IMR-90 (cell line): ENCODE measurements around the gene ACSL6. TPM values are rescaled to one million over a fixed set of nuclear protein-coding genes. Genes with fewer than 3 reads are reported as not detected.

Experiments used
- ATAC-seq: fragments of 200-7000 bp; cut with Tn5 transposase; 2 replicates; pipeline ENCODE4 v1.9.1; 2020; ENCODE audit warnings: low read depth, mild to moderate bottlenecking, moderate library complexity
- BruUV-seq: library from RNA; stranded (reverse); fragments of 400-500 nt; replicated peaks from 2 replicates; lab custom pipeline; 2021; lab: Mats Ljungman, UMichigan
- CTCF ChIA-PET: fragments of 300-600 bp; formaldehyde crosslinking; extraction: SDS; loops from one replicate; lab custom pipeline; 2021; ENCODE audit warnings: antibody characterized with exemption; lab: Yijun Ruan, JAX
- POLR2A ChIA-PET: fragments of 300-600 bp; sonication (Branson Sonifier 250); formaldehyde crosslinking; loops from one replicate; lab custom pipeline; 2022; ENCODE audit warnings: antibody characterized with exemption; ENCODE audit not compliant: unreplicated experiment; lab: Charles Lee
- DNase-seq: peaks from one replicate; pipeline ENCODE4 v3.0.0; 2013
- H2AFZ ChIP-seq: replicated peaks from 2 replicates; pipeline ENCODE3; 2013; ENCODE audit warnings: low read length, mild to moderate bottlenecking; ENCODE audit not compliant: poor library complexity
- H2AK5ac ChIP-seq: 2 replicates; pipeline ENCODE4 v1.6.1; 2013; ENCODE audit warnings: low read depth, low read length, inconsistent platforms
- H2AK9ac ChIP-seq: replicated peaks from 2 replicates; pipeline ENCODE3; 2013; ENCODE audit warnings: mild to moderate bottlenecking, low read depth, low read length, moderate library complexity; ENCODE audit not compliant: poor library complexity
- H2BK120ac ChIP-seq: 2 replicates; pipeline ENCODE4 v1.6.1; 2013; ENCODE audit warnings: low read depth, low read length, inconsistent platforms
- H2BK15ac ChIP-seq: 3 replicates; pipeline ENCODE4 v1.6.1; 2013; ENCODE audit warnings: low read depth, low read length, inconsistent platforms
- H2BK20ac ChIP-seq: 2 replicates; pipeline ENCODE4 v1.6.1; 2013; ENCODE audit warnings: low read depth, mild to moderate bottlenecking, inconsistent platforms, low read length, moderate library complexity
- H2BK5ac ChIP-seq: 2 replicates; pipeline ENCODE4 v1.6.1; 2013; ENCODE audit warnings: mild to moderate bottlenecking, low read depth, low read length, inconsistent platforms; ENCODE audit not compliant: poor library complexity, severe bottlenecking
- H3K14ac ChIP-seq: replicated peaks from 2 replicates; pipeline ENCODE4 v1.6.1; 2013; ENCODE audit warnings: low read depth, low read length, inconsistent platforms
- H3K18ac ChIP-seq: 2 replicates; pipeline ENCODE4 v1.6.1; 2013; ENCODE audit warnings: low read depth, low read length, control low read depth
- H3K23ac ChIP-seq: 2 replicates; pipeline ENCODE4 v1.6.1; 2013; ENCODE audit warnings: low read depth, low read length, inconsistent platforms
- H3K27ac ChIP-seq: 2 replicates; pipeline ENCODE4 v1.5.1; 2013; ENCODE audit warnings: mild to moderate bottlenecking, control low read depth, low read length; ENCODE audit not compliant: insufficient read depth
- H3K27me3 ChIP-seq: 2 replicates; pipeline ENCODE4 v1.6.1; 2013; ENCODE audit warnings: low read length; ENCODE audit not compliant: control insufficient read depth, insufficient read depth
- H3K36me3 ChIP-seq: 2 replicates; pipeline ENCODE4 v1.6.1; 2013; ENCODE audit warnings: low read length, mixed read lengths; ENCODE audit not compliant: control insufficient read depth, insufficient read depth
- H3K4ac ChIP-seq: 2 replicates; pipeline ENCODE4 v1.6.1; 2013; ENCODE audit warnings: low read depth, low read length, inconsistent platforms
- H3K4me1 ChIP-seq: 2 replicates; pipeline ENCODE4 v1.6.1; 2013; ENCODE audit warnings: low read length, mixed read lengths; ENCODE audit not compliant: control insufficient read depth, insufficient read depth
- H3K4me2 ChIP-seq: 2 replicates; pipeline ENCODE4 v1.6.1; 2013; ENCODE audit warnings: low read depth, mild to moderate bottlenecking, control low read depth, low read length, moderate library complexity
- H3K4me3 ChIP-seq: 2 replicates; pipeline ENCODE4 v1.5.1; 2013; ENCODE audit warnings: low read depth, mild to moderate bottlenecking, control low read depth, low read length, moderate library complexity; ENCODE audit not compliant: insufficient read depth
- H3K56ac ChIP-seq: 2 replicates; pipeline ENCODE4 v1.6.1; 2013; ENCODE audit warnings: low read length, inconsistent platforms; ENCODE audit not compliant: insufficient read depth; ENCODE audit errors: extremely low read depth
- H3K79me1 ChIP-seq, 2 experiments: 2 replicates each; pipeline ENCODE4 v1.6.1; 2013; ENCODE audit warnings: low read length in 2 of 2, inconsistent platforms in 1 of 2, low read depth in 1 of 2
- H3K9ac ChIP-seq: 2 replicates; pipeline ENCODE4 v1.6.1; 2013; ENCODE audit warnings: low read depth, low read length, control low read depth
- H3K9me1 ChIP-seq: 2 replicates; pipeline ENCODE4 v1.6.1; 2013; ENCODE audit warnings: low read length, inconsistent platforms; ENCODE audit not compliant: insufficient read depth
- H3K9me3 ChIP-seq: 2 replicates; pipeline ENCODE4 v1.6.1; 2013; ENCODE audit warnings: low read length; ENCODE audit not compliant: control insufficient read depth, insufficient read depth
- H4K20me1 ChIP-seq: 2 replicates; pipeline ENCODE4 v1.6.1; 2013; ENCODE audit warnings: low read length, inconsistent platforms; ENCODE audit not compliant: insufficient read depth
- H4K5ac ChIP-seq: 2 replicates; pipeline ENCODE4 v1.6.1; 2013; ENCODE audit warnings: mild to moderate bottlenecking, low read depth, low read length, control low read depth
- H4K8ac ChIP-seq, 2 experiments: 2 replicates each; pipeline ENCODE4 v1.6.1; 2013; ENCODE audit warnings: low read depth in 2 of 2, low read length in 2 of 2, control low read depth in 1 of 2, inconsistent platforms in 1 of 2
- H4K91ac ChIP-seq: 2 replicates; pipeline ENCODE4 v1.6.1; 2013; ENCODE audit warnings: low read depth, low read length, inconsistent platforms; ENCODE audit not compliant: insufficient read depth
- BHLHE40 ChIP-seq: fragments of 150-350 bp; IDR thresholded peaks from 2 replicates; pipeline ENCODE4 v1.6.1; 2016; ENCODE audit warnings: mild to moderate bottlenecking, low read depth, low read length
- CEBPB ChIP-seq: IDR thresholded peaks from 2 replicates; pipeline ENCODE4 v1.6.1; 2012; ENCODE audit warnings: low read depth, low read length, improper control_type of control experiment
- CHD1 ChIP-seq: IDR thresholded peaks from 2 replicates; pipeline ENCODE4 v1.6.1; 2012; ENCODE audit warnings: low read depth, low read length, improper control_type of control experiment
- ELK1 ChIP-seq: fragments of 150-350 bp; IDR thresholded peaks from 2 replicates; pipeline ENCODE4 v1.6.1; 2016; ENCODE audit warnings: low read depth, mild to moderate bottlenecking, low read length, moderate library complexity, borderline replicate concordance
- FOS ChIP-seq: fragments of 150-350 bp; IDR thresholded peaks from 2 replicates; pipeline ENCODE4 v1.6.1; 2016; ENCODE audit warnings: low read depth, low read length
- MAFK ChIP-seq: IDR thresholded peaks from 2 replicates; pipeline ENCODE4 v1.6.1; 2012; ENCODE audit warnings: low read depth, low read length, improper control_type of control experiment
- MAZ ChIP-seq: IDR thresholded peaks from 2 replicates; pipeline ENCODE4 v1.6.1; 2012; ENCODE audit warnings: low read depth, mild to moderate bottlenecking, low read length, improper control_type of control experiment, moderate library complexity, borderline replicate concordance
- RAD21 ChIP-seq: IDR thresholded peaks from 2 replicates; pipeline ENCODE4 v1.6.1; 2012; ENCODE audit warnings: low read length, improper control_type of control experiment
- RCOR1 ChIP-seq: IDR thresholded peaks from 2 replicates; pipeline ENCODE4 v1.6.1; 2012; ENCODE audit warnings: mild to moderate bottlenecking, low read length, improper control_type of control experiment; ENCODE audit not compliant: insufficient replicate concordance
- SMC3 ChIP-seq: fragments of 150-350 bp; IDR thresholded peaks from 2 replicates; pipeline ENCODE4 v1.6.1; 2016; ENCODE audit warnings: low read depth, mild to moderate bottlenecking, antibody characterized with exemption, low read length, moderate library complexity
- USF2 ChIP-seq: fragments of 150-350 bp; IDR thresholded peaks from 2 replicates; pipeline ENCODE4 v1.6.1; 2017; ENCODE audit warnings: mild to moderate bottlenecking, antibody characterized with exemption, low read length, low read depth
- WGBS, 2 experiments: methylation state at CpG; one replicate each; pipeline versions ENCODE4 v1.1.5 to v1.1.7; 2013; ENCODE audit warnings: missing lambda C conversion rate in 2 of 2; ENCODE audit not compliant: insufficient read length in 1 of 2; ENCODE audit errors: extremely low coverage in 2 of 2; 5-methylcytosine and 5-hydroxymethylcytosine counted together
- dilution Hi-C: fragments of 300-500 bp; cut with HindIII; formaldehyde crosslinking; loops from one replicate; pipeline ENCODE4 v1.14.3; 2018; ENCODE audit warnings: low sequenced_read_pairs; ENCODE audit not compliant: unreplicated experiment
- in situ Hi-C: fragments of 300-500 bp; cut with MboI; formaldehyde crosslinking; loops from 3 replicates; pipeline ENCODE4 v1.14.3; 2019; ENCODE audit warnings: low sequenced_read_pairs, inconsistent platforms, mixed read lengths
- intact Hi-C: fragments of 100-400 bp; cut with micrococcal nuclease; formaldehyde crosslinking; loops from 2 replicates; pipeline ENCODE4 v1.10.0; 2022
- polyA plus RNA-seq, 3 experiments: library from polyadenylated mRNA; depleted of rRNA; stranded (reverse); fragments of >200 nt; gene quantifications; 2 replicates each; pipeline ENCODE4 v1.2.3, GENCODE V29; 2012; ENCODE audit warnings: low replicate concordance in 1 of 3
- total RNA-seq: library from RNA; depleted of rRNA; stranded (reverse); fragments of >200 nt; gene quantifications from 2 replicates; pipeline ENCODE4 v1.2.3, GENCODE V29; 2012

Gene ACSL6
- total and polyA plus RNA-seq, 2 of the 4 experiments (the other 2 are of a cell fraction): not detected

GRCh38 chr5:132023258-132024116 lies 12.0 kb upstream of the ACSL6 start (continued):
- no peak for TF ChIP-seq RCOR1

GRCh38 chr5:132022737-132023136 lies 11.3 kb upstream of the ACSL6 start:
- Histone ChIP-seq H3K18ac (no peak overlapping the region), H3K4me2 (no peak overlapping the region), H3K14ac (no peak overlapping the region), H3K9ac (no peak overlapping the region), H3K9me3 (no peaks in the 10 kb centered on the region), H3K9me1 (no peaks in the 10 kb centered on the region), H3K4me3 (no peak overlapping the region), H2BK15ac (no peak overlapping the region), H2AFZ (no peak overlapping the region), H4K8ac (no peak overlapping the region), H3K27me3 (peaks cover 22% of the 10 kb centered on the region), H4K91ac (no peak overlapping the region), H2AK9ac (no peak overlapping the region), H3K23ac (no peak overlapping the region), H3K79me1 (no peaks in the 10 kb centered on the region), H4K20me1 (no peaks in the 10 kb centered on the region), H2BK120ac (no peak overlapping the region), H4K5ac (no peak overlapping the region), H3K4ac (no peak overlapping the region), H3K4me1 (no peaks in the 10 kb centered on the region), H2BK5ac (no peak overlapping the region), H3K56ac (no peak overlapping the region), H3K27ac (no peak overlapping the region), H3K36me3 (no peaks in the 10 kb centered on the region), H2BK20ac (no peak overlapping the region), H2AK5ac (no peak overlapping the region)
- dilution Hi-C loops (no loop called here), in situ Hi-C loops (no loop called here), intact Hi-C loops (no loop called here)
- CTCF ChIA-PET: no interaction called here
- ATAC-seq: no peak
- no peak for TF ChIP-seq CEBPB
- no peak for TF ChIP-seq SMC3
- no peak for TF ChIP-seq RAD21
- TF ChIP-seq MAFK: no peak
- TF ChIP-seq RCOR1: no peak
- TF ChIP-seq FOS: no peak
- TF ChIP-seq USF2: no peak
- no peak for TF ChIP-seq MAZ
- TF ChIP-seq BHLHE40: no peak
- no peak for TF ChIP-seq CHD1
- no peak for TF ChIP-seq ELK1
- POLR2A ChIA-PET: no interaction called here
- WGBS, 2 experiments: 50% methylated on average over 1 of the region's 2 CpGs; no CpG with 5 or more reads in 1 of the 2 experiments
- no TSS peak for BruUV-seq
- no peak for DNase-seq
